COLO668 (cell line): ENCODE measurements around the gene PGS1.

ENCODE experiments used
- DNase-seq: peaks from one replicate; lab custom pipeline; 2025; ENCODE audit not compliant: unreplicated experiment; lab: John Stamatoyannopoulos, UW

Gene PGS1

DNA sequence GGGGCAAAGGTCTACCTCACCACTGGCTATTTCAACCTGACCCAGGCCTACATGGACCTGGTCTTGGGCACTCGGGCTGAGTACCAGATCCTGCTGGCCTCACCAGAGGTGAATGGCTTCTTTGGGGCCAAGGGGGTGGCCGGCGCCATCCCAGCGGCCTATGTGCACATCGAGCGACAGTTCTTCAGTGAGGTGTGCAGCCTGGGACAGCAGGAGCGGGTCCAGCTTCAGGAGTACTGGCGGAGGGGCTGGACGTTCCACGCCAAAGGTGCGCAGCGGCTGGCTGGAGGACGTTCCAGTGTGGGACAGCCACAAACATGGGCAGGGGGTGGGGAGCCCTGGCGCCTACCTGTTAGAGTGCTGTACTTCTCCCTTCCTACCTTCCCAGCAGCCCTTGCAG, 25.4 kb downstream of the PGS1 start:
- DNase-seq = no peak

DNA sequence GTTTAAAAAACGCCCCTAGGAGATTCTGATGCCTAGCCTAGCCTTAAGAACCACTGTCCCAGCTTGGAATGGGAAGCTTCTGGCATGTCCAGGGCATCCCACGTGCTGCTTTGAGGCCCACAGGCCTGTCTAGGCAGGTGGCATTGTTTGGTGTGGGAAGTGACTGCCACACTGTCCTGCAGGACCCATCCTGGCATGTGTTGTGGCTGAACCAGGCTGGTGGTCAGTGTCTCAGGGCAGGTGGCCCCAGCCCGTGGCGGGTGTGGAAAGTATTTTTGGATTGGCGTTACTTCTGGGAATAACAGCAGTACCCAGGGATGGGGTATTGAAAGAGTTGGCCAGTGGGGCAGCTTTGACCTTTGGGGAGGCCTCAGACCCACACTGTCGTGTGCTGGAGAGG, 27.9 kb downstream of the PGS1 start:
- DNase-seq = no peak

DNA sequence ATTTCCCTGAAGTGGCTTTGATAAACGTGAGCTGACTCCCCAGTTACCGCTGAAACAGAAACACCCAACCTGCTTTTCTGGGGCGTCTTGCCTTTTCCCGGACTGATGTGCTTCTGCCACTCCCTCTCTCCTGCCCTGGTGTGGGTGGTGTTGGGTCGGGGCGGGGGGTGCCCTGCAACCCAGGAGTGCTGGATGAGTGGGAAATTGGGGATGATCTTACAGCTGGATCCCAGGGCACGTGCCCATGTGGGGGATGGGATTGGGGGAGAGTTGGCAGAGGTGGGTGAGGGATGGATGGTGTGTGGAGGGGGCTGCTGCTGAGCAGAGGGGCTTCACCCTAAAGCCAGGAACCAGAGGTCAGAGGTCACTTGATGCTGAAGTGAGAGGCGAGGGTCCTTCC, 28.5 kb downstream of the PGS1 start:
- DNase-seq = no peak

DNA sequence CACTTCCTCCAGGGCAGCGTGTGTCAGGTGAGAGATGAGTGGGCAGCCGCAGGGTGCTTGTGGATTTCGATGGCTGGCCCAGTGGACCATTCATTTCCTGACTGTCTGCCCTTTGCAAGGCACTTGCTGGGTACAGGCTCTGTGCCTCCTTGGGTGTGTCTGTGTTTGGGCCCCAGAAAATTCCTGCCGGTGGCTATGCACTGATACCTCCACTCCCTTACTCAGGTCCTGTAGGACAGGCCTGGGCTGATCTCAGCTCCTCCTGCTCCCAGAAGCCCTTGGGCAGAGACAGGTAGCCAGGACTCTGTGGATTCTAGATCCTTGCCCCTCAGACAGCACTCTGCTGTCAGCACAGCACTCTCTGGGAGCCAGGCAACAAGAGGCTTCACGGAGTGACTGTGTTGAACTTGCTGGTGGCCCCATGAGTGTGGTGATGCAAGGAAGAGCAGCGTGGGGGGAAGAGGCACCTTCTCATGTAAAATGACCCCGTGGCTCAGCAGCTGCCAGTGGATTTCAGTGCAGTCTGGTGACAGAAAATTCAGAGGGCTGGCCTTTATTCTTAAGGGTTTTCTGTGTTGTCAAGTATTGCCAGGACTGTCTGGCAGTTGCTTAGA, 29.0 kb downstream of the PGS1 start:
- peak; percentile 39 for DNase-seq

DNA sequence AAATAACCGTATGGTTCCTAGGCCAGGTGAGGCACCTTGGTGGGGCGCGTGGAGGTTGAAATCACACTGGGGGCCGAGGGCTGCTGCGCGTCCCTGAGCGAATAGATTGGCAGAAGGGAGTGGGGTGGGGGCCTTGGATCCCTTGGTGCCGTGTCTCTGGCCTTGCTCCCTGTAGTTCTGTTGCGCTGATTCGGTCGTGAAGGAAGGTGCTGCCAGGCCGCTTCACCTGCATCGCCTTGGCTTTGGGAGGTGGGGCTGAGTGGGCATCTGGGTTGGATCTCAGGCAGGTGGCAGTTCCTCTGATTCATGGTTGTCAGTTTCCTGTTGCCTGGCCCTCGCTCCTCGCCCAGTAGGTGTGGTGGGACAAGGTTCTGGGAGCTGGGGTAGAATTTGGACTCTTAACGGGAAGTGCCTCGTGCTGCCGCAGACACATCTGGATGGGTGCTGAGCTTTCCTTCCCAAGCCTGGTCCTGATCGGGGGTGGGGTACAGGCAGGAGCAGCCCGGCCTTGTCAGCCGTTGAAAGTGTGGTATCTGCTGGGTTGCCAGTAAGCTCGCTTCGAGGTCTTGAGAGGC, 30.1 kb downstream of the PGS1 start:
- DNase-seq = peak; percentile 36

DNA sequence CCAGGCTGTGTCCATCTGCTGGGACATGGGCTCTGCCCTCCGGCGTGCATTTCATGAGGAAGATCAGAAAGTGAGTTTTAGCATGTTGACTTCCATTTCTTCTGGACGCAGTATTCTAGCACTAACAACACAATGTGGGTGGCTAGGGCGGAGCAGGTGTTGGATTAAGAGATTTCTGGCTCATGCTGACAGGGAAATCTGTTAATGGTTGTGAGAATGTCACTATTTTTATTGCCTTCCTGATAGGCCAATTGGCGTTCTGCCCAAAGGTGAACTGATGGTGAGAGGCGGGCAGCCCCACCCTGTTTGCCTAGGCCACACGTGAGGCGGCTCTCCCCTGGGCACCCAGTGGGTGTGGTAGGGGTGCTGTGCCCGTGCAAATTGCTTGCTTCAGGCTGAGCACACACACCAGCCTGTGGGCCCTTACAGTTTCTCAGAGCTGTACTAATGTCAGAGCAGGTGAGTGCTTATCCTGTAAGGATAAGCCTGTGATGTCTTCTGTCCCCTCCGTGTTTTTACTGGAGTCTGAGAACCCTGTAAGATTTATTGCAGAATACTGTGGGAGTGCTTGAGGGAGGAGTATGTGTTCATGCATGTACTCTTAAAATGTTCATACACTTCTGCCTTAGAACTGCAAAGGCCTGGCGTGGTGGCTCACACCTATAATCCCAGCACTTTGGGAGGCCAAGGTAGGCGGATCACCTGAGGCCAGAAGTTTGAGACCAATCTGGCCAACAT, 30.9 kb downstream of the PGS1 start:
- DNase-seq = peak; percentile 90

DNA sequence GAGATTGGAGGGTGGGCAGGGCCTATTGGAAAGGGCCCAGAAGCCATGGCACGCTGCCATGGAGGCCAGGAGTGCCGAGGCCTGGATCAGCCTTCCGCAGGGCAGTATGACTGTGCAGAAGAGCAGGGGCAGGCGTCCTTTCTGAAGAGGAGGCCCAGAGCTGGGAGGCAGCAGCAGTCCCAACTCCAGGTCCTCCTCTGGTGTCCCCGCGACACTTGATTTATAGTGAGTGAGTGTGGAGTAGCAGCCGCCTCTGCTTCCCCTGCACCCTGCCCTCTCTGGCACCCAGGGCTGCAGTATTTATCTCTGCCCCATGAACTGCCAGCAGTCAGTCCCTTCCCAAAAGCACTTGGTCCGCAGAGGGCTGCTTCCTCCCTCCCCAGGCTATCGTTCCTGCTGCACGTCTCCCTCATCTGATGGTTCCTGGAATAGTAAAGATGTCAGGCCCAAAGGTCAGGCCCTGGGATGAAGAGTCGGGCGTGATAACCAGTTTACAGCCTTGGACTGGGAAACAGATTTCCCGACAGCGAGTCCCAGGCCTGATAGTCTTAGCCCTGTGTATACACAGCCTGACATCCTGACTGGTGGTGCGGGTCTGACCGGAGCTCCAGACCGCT, 32.9 kb downstream of the PGS1 start:
- no peak for DNase-seq

DNA sequence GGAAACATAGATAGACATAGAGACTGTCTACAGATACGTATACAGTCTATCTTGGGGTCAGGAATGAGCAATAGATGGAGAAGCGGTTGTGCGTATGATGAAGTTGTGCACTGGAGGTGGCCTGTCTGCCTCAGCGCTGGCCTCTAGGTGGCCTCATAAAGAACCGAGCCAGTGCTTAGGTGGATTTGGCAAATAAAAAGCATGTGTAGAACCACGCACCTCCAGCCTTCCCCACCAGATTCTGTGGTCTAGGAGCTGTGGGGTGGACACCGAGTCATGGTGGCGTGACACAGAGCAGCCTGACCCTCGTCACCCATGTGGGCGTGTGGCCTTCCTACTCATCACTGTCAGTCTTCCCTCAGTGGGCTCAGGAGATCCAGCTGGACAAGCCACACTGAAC, 34.0 kb downstream of the PGS1 start:
- DNase-seq = peak; percentile 12

DNA sequence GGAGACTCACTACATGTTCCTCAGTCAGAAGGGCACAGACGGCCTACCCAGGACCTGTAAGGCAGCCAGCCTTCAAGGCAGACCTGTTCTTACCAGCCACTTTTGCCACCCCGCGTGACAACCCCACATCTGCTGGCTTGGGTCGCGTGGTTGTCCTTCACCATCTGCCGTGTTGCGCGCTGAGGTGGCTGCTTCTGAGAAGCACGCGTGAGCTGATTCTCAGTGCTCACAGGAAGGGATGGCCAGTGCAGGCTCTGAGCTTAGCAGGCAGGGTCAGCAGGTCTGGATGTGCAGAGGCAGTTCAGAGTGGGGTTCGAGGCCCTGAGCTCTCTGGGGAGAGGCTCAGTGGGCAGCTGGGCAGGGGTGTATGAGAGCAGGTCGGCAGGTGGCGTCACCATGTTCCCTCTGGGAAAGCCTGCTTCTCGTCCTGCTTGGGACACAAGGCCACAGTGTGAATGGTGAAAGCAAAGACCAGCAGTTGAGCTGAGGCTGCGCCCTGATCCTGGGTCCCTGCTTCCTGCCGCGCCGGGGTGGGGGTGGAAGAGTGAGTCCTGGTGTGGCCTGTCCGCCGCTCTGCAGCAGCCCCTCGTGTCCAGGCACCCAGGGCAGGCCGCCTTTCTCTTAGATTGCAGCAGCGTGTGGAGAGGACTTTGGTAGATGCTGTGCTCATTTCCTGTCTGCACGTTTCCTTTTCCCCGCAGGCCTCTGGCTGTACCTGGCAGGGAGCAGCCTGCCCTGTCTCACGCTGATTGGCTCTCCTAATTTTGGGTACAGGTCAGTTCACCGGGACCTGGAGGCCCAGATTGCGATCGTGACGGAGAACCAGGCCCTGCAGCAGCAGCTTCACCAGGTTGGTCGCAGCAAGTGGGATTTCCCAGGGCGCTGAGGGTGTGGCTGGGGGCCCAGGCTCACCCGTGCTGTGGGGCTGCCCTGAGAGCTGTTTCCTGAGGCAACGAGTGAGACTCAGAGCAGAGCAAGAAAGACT, 36.0 kb downstream of the PGS1 start:
- DNase-seq = no peak

DNA sequence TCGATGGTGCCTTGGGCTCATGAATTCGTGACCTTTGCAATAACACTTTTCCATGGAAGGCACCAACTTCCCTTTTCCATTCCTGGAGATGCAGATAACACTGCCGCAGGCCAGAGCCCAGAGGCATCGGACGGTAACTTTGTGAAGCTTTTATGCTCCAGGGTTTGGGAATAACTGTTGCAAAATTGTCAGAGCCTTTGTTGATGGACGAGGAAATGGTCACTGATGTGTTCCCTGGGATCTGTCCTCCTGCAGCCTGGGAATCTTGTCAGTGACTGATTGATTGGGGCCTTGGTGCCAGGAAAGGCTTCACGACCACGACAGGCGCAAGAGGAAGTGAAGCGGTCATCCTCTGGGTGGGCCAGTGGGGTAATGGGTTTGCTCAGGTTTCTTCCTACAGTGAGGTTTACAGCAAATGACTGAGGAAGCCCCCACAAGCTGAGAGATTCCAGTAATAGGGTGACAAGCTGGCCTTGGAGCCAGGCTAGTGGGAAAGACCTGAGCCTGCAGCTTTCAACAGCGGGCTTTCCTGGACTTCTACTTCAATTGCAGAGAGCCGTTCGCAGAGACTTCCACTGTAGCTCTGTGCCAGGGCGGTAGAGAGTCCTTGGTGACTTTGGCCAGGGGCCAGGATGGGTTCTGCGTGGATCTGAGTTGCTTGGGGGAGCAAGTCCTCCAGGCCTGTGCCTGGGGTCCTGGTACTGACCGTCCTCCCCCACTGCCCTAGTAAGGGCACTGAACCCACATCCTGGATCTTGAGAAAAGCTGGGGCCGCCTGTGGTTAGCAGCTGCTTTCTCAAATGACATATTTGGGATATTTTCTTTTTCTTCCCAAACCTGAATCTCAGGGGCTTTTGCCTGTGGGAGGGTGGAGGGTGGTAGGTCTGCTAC, 37.6 kb downstream of the PGS1 start:
- no peak for DNase-seq

DNA sequence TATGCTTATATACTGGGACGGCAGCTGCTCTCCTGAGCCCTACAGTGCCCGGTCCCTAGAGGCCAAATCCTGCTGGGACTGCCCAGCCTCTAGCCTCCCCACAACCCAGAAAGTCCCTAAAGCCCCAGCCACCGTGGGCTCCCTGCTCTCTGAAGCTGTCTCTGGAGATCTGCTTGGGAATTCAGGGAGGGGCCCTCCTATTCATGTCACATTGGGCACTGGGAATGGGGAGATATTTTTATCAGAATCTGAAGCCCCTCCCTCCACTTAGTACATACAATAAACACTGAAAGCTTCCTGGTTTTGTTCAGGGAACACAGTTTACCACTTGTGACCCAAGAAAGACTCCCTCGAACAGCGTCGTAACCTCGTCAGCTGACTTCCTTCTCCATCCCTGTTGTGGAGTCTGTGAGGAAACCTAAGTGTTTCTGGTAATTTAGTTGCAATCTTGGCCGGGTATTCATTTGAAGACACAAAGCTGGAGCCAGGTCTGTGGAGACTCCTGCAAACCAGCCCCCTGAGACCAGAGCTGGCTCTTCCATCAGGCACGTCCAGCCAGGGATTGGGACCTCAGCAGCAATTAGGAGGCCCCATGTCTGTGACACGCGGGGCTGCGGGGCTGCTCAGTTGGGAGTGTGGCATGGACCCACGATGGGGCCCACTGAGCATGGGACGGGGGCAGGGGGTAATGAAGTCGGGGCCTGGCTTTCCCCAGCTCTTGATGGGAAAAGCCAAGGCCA, 38.5 kb downstream of the PGS1 start:
- DNase-seq = no peak

DNA sequence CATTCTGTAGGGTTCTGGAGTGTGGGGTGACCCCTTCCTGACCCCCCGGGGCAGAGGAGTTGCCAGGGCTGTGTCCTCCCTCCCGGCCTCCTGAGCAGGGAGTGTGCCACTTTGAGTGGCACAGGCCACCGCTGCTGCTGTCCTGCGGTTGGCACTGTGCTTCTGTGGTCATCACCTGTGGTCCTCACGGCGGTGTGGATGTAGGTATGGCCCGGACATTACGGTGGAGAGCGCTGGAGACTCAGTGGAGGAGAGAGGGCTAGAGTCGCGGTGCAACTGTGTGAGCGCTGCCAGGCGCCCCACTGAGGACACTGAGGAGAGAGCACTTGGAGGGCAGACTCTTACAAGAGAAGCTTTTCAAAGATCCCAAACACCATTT, 39.1 kb downstream of the PGS1 start:
- DNase-seq = no peak

DNA sequence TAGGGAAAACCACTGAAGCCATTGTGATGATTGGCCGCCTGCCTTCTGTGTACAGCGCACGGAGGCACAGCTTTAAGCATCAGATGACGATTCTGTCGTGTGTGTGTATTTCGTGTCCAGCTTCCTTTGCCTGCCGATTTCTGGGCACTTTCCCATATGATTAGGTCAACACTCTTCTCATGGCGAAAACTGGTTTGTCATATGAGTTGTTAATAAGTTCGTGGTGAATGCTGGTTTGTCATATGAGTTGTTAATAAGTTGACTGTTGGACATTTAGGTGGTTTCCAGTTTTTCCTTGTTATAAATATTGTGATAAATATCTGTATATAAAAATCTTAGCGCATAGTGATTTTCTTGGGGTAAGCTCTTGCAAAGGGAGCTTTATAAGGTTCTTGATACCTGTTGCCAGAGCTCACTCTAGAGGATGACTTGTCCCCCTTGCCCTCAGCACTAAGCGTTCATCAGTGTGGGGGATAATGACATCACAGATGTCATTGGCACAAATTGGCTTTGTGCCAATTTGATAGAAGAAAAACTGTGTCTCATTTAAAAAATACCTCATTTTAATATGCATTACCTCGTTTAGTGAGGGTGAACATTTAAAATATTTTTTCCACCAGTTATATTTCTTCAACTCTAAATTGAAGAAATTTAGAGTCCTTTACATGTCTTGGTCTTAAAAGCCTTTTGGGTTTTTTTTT, 40.0 kb downstream of the PGS1 start:
- no peak for DNase-seq

DNA sequence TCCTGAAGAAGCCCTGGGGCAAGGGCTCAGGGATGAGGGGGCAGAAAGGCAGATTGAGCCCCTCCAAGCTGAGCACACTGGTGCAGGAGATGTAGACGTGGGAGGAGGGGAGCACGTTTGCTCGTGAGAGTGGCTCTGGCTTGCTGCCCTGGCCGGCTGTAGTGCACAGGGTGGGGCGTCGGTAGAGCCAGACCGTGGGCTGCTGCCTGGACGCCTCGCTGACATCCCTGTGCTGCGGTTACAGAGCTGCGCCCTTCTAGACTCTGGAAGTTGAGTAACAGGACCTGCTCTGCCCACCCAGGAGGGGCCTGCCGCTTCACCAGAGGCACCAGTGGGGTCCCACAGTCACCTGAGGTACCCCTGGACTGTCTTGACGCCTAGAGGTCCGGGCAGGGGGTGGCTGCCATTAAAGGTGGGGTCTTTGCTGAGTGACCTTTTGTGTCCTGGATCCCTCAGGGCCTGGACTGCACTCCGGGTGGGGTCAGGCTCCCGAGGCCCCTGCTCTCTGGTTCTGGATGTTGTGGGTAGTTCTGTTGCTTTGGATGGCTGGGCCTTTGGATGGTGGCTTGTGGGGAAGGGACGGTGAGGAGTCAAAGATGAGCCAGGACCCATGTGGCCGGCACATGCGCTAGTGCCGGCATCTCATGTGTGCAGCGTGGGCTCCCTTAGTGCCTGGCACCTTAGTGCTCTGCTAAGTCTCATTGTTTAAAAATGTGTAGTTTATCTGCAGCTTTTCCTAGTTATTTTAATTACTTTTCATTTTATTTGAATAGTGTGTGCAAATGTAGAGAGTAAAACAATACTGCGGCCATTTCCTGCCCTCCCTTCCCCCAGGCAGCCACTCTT, 41.7 kb downstream of the PGS1 start:
- no peak for DNase-seq

DNA sequence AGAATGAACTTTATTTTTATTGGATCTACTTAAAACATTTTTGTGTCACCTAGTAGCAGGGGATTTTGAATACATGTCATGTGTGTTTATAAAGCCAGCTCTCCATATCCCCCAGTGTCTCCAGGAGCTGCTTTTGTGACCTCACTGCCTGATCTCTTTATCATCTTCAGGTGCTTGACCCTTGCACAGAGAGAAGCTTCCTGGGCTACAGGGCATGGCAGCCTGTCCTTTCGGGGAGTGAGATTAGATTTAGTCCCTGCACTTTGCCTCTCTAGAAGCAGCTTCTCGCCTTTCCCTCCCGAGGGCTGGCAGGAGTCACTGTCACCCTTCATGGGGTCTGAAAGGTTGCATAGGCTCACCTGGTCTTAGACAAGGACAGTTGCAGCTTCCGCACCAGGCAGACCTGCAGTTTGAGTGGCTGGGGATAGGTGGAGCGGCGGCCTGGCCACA, 42.7 kb downstream of the PGS1 start:
- no peak for DNase-seq

DNA sequence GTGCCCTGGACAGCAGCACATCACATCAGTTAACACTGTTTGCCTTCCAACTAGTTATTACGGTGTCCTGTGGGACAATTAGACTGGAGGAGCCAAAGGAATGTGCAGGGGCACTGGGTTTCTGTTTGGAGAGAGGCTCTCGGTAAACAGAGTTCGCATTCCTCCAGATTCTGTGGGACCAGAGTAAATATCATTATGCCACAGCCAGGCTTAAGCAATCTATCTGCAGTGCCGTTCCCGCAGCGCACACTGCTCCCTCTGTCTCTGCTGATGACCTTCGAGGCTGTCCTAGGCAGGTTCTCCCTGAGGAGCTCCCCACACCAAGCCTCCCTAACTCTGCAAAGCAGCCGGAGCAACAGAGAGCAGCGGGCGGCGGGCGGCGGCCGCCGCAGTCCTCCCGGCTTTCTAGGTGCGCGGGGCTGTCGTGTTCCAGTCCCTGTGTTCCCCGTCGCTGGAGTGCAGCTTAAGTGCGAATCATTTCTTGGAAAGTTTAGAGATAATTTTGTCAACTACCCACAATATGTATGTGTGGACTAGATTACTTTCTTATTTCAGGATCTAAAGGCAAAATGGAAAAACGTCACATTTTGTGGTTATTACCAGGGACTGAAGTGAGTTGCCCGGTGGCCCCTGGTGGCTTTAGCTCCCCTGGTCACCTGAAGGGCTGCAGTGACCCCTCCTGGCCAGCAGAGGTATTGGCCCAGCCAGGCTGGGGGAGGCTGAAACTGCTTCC, 43.3 kb downstream of the PGS1 start:
- DNase-seq = peak; percentile 61

DNA sequence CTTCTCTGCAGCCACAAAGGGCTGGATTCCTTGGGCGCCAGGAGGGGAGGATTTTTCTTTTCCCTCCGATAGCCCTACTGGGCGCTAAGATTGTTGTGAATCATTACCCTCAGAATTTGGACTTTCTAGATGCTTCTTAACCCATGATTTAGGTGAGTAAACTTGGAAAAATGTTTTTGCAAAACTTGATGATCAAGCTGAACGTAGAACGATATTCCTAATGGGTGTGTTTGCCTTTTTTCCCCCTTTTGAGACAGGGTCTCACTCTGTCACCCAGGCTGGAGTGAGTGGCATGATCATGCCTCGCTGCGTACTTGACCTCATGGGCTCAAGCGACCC, 43.8 kb downstream of the PGS1 start:
- no peak for DNase-seq
